ENCODE data around the gene KSR2.

- TF ChIP-seq EZH2 (IDR thresholded peaks at IDR 0.05; ENCODE audit: borderline replicate concordance, low read length): no peak
- no peak for TF ChIP-seq CTCF (IDR thresholded peaks at IDR 0.05; ENCODE audit: low read length)
Observed at GRCh38 chr12:117513353-117513752, 455.4 kb downstream of the KSR2 start.
